NCI-H146 treated with DMSO at 0.1 percent for 48 hours (cell line): Measurements from ENCODE around the gene PKP3.
"Not testable (repeated sequence)": the region's sequence is repeated elsewhere in the genome, so short reads cannot be mapped to it uniquely, and the experiment has no call there.

Experiments used
- DNase-seq: peaks from one replicate; lab custom pipeline; 2025; ENCODE audit not compliant: unreplicated experiment; lab: John Stamatoyannopoulos, UW

PKP3 gene

DNA sequence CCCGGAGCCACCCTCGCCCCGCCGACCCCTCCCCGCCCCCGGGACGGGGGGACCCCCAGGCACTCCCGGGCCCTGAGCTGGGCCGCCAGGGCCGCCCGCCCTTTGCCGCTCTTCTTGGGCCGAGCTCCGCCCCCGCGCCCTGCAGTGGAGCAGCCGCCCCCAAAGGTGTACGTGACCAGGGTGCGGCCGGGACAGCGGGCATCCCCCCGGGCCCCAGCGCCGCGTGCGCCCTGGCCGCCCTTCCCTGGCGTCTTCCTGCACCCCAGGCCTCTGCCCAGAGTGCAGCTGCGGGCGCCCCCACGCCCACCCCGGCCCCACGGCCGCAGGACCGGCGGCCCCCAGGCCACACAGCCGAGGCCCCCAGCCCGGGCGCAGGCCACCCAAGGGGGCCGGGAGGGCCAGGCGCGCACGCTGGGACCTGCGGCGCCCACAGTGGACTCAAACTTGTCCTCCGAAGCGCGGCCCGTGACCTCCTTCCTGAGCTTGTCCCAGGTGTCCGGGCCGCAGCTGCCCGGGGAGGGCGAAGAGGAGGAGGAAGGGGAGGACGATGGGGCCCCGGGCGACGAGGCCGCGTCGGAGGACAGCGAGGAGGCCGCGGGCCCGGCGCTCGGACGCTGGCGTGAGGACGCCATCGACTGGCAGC is 17.4 kb upstream of the PKP3 start:
- DNase-seq, result no peak

DNA sequence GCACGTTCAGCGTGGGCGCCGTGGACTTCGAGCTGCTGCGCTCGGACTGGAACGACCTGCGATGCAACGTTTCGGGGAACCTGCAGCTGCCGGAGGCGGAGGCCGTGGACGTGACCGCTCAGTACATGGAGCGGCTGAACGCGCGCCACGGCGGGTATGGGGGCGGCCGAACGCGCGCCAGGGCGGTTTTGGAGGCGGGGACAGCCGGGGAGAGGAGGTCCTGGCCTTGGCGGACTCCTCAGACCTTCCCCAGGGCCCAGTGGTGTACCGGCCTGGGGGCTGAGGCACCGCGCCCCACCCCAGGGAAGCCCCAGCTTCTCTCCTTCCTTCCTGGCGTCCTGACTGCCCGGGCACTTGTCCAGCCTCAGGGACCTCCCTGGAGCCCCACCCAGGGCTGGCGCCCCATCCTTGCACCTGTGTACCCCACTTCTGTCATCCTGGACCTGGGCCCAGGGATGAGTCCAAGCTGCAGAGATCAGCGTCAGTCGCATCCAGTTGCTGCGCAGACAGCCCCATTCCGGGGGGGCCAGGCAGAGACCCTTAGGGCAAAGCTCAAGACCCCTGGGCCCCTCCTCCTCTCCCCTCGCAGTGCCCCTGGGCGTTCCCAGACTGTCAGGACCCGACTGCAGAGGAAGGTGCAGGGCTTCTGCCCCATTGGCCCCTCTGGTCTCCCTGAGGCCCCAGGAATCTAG is 16.7 kb upstream of the PKP3 start:
- no peak for DNase-seq

DNA sequence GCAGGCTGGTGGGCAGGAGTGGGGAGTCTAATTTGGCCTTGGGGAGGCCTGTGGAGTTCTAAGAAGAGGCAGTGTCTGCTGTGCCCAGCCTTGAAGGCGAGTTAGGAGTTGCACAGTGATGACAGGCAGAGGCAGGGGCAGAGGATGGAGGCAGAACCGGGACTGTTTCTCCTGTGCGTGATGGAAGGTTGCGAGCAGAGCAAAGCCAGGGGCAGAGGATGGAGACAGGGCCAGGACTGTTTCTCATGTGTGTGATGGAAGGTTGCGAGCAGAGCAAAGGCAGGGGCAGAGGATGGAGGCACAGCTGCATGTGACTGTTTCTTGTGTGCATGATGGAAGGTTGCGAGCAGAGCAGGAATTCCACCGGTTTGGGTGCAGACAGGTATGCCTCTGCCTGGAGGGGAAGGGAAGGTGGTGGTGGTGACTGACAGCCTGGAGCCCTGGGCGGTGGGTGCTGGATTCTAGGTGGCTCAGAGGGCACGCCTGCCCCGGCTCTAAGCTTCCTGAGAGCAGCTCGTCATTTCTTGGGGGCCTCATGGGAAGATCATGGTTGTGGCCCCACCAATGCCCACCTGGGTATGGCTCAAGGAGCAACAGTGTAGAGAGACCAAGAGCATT is 16.0 kb upstream of the PKP3 start:
- DNase-seq, result no peak

DNA sequence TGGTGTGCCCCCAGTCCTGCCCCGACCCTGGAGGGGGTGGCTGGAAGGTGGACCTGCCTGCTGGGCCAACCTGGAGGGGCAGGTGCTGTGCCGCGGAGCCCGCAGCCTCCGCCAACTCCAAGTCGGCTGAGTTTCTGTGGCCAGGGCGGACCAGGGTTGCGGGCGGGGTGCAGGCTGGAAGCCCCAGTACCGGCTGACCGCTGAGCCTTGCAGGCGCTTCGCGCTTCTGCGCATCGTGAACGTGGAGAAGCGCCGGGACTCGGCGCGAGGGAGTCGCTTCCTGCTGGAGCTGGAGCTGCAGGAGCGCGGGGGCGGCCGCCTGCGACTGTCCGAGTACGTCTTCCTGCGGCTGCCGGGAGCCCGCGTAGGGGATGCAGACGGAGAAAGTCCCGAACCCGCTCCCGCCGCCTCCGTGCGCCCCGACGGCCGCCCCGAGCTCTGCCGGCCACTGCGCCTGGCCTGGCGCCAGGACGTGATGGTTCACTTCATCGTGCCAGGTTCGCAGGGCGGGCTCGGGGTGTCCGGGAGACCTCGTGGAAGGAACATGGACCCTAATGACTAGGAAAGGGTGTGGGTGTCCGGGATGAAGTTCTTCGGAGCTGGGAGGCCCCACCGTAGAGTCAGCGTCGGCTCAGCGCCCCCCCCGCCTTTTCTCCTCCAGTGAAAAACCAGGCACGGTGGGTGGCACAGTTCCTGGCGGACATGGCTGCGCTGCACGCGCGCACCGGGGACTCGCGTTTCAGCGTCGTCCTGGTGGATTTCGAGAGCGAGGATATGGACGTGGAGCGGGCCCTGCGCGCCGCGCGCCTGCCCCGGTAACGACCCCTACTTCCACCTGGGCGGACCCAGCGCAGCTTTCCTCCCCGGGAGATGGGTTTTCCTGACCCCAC is 14.6 kb upstream of the PKP3 start:
- DNase-seq, result no peak

DNA sequence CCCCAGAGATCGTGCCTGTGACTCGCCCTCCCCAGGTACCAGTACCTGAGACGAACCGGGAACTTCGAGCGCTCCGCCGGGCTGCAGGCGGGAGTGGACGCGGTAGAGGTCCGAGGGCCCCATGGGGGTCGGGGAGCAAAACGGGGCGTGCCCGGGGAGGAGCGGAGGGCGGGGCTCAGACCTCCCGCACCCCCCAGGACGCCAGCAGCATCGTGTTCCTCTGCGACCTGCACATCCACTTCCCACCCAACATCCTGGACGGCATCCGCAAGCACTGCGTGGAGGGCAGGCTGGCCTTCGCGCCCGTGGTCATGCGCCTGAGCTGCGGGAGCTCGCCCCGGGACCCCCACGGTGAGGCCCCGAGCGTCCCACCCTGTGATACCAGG is 13.9 kb upstream of the PKP3 start:
- no peak for DNase-seq

DNA sequence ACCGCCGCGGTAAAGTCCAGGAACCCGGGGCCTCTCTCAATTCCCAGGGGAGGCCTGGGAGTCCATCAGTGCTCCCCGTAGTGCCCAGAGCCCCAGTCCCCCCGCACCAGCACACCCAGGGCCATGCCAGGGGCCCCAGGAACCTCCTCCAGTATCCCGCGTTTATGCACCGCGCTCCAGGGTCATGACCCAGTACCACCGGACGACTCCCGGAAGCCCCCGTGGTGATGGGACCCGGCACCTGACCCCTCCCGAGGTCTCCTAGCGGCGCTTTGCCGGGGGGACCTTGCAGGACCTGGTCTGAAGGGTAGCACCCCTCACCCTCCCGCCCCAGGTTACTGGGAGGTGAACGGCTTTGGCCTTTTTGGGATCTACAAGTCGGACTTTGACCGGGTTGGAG is 13.5 kb upstream of the PKP3 start:
- no peak for DNase-seq

DNA sequence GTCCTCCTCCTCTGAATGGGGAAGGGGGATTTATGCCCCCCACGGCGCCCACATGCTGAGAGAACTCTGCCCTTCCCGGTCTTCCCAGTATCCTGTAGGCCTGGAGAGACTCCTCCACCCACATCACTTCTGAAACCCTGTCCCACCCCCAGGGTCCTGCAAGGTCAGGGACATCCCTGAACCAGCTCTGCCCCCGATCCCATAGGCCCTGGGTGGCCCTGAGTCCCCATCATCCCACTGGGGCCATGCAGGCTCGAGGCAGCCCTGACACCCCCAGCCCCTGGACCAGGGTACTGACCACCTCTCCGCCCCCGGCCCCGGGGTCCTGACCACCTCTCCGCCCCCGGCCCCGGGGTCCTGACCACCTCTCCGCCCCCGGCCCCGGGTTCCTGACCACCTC is 13.0 kb upstream of the PKP3 start:
- DNase-seq, result no peak

DNA sequence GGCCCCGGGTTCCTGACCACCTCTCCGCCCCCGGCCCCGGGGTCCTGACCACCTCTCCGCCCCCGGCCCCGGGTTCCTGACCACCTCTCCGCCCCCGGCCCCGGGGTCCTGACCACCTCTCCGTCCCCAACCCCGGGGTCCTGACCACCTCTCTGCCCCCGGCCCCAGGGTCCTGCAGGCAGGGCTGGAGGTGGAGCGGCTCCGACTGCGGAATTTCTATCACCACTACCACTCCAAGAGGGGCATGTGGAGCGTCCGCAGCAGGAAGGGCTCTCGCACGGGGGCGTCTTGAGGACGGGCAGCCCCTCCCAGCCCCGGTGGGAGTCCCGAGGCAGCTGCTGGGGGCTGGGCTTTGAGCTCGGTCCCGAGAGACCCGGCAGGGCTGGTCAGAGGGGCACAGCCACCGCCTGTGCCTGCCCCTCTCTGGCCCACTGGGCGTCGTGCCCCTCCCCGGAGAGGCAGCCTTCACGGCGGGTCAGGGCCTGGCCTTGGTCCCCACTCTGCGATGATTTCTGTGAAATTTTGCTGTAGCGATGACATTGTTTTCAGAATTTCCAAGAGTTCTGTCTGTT is 12.4 kb upstream of the PKP3 start:
- no peak for DNase-seq

DNA sequence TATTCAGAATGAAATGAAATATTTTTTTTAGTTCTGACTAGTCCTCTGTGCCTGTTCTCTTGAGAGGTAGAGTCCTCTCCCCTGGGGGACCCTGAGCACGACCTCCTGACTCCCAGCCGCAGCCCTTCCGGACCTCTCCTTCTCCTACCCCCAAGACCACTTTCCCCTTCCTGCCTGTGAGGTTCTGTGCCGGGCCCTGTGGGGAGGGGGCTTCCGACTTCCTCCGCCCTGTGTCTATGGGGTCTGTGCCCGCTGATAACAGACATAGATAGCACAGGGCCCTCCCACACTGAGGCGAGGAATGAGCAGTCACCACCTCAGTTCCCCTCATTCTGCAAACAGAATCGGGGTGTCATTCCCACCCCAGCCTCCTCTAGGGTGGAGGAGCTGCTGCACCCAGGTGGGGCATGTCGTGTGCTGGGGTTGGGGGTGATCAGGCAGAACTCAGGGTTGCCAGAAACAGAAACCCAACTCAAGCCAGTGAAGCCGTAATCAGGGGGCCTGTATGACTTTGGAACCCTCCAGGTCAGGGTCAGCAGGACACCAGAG is 11.9 kb upstream of the PKP3 start:
- no peak for DNase-seq

DNA sequence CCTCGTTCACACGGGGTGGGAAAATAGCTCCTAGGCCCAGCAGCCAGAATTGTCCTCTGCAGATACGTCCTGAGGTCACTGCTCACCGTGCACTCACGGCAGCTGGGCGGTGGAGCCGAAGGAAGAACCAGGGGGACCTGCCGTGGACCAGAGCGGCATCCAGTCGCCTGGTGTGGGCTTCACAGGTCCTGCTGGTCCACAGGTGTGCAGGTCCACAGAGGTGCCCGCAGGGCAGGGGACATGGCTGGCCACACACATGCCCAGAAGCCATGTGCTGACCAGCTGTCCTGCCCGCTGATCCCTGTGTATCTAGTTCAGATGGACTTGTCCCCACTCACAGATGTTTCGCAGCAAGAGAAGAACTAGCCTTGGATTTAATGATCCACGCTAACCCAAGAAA is 10.6 kb upstream of the PKP3 start:
- no peak for DNase-seq

DNA sequence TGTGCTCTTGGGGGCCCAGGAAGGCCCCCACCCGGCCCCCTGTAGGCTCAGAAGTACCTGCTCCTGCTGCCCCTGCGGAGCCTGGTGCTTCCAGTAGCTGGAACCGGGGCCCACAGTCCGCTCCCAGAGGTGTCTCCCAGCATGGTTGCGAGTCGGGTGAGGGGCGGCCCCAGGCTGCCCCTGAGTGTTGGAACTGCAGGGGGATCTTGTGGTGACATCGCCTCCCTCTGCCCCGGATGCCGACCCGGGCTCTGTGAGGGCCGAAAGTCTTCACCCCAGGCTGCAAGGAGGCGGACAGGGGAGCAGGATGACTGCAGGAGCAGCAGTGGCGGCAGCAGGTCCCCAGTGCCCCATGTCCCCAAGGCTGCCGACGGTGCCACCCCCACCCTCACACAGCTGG is 9.5 kb upstream of the PKP3 start:
- DNase-seq, result no peak

DNA sequence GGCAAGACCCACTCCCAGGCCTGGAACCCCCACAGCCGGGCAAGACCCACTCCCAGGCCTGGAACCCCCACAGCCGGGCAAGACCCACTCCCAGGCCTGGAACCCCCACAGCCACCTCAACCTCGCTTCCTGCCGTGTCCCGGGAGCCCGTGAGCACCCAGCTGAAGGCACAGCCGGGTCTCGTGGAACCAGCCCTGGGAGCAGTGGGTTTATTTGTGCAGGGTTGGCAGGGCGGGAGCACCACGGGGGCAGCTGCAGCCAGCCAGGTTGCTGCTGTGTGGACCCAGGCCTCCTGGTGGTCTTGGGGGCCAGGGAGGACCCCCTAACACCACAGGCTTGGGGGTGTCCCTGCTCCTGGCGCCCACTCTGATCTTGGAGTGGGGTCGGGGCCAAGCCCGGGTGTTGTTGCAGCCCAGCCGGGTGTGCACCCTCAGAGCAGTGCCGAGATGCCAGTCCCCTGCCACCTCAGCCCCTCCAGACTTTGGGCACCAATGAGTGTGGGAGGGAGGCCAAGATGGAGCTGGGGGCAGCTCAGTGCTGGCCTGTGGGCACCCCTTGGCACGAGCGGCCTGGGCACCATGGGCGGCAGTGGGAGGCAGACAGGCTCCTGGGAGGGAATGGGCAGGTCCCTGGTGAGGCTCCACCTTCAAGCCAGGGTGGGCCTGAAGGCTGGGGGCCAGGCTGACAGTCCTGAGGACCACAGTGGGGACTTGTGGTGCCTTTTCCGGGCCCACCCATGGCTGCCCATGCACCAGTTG is 8.2 kb upstream of the PKP3 start:
- DNase-seq, result no peak

DNA sequence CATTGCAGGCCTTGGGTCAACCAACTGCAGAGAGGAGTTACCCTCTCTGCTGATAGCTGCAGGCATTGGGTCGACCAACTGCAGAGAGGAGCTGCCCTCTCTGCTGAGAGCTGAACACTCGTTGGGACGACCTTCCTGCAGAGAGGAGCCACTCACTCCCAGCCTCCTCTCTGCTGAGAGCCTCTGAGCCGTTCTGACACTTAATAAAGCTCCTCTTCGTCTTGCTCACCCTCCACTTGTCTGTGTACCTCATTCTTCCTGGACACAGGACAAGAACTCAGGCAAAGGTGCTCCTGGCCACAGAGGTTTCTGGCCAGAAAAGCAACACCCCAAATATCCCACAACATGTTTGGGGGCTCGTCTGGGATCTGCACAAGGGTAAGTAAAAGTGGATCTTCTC is 7.5 kb upstream of the PKP3 start:
- DNase-seq, result no peak

DNA sequence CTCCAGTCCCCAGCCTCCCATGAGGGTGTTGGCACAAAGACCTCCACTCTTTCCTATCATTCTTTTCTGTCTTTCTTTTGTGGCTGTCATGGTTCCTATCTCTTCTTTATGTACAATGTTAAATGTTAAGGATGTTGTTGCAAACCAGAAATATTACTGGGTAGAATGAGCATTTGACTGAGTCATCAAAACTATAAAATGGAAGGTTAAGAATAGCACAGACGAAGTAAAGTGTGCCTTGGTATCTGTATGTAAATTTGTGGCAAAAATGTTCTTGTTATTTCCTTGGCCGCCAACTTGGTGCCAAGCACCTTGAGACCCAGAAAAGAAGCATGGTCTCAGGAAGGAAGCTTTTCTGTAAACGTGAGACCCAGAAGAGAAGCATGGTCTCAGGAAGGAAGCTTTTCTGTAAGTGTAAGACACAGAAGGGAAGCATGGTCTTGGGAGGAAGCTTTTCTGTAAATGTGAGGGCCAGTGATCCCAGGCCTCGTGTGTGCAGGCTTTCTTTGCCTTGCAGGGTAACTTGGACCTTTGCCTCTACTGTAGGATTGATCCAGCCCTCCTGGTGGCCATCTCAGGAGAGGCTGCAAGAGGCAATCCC is 6.7 kb upstream of the PKP3 start:
- DNase-seq, result no peak

DNA sequence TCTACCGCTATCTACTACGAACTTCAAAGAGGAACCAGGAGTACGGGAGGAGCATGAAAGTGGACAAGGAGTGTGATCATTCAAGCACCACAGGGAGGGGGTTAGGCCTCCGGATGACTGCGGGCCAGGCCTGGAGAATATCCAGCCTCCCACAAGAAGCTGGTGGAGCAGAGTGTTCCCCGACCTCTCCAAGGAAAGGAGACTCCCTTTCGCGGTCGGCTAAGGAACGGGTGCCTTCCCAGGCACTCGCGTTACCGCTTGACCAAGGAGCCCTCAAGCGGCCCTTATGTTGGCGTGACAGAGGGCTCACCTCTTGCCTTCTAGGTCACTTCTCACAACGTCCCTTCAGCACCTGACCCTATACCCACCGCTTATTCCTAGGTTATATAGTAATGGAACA is 4.6 kb upstream of the PKP3 start:
- DNase-seq, result not testable (repeated sequence)

DNA sequence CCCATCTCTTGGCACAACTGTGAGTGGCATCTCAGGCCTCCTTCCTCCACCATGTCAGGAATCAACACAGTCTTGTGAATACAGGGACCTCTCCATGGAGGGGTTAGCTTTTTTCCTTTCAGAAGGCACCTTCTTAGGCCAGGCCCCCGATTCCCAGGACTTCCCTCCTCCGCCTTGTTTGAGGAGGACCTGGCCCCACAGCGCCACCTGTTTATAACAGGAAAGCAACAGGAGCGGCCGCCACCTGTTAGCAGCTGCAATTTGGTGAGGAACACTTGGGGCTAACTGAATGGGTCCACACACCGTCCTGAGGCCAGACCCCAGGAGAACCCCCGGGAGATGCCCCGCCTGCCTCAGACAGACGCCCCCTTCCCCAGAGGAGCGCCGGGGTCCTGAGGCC is 3.8 kb upstream of the PKP3 start:
- DNase-seq, result peak; percentile 9

DNA sequence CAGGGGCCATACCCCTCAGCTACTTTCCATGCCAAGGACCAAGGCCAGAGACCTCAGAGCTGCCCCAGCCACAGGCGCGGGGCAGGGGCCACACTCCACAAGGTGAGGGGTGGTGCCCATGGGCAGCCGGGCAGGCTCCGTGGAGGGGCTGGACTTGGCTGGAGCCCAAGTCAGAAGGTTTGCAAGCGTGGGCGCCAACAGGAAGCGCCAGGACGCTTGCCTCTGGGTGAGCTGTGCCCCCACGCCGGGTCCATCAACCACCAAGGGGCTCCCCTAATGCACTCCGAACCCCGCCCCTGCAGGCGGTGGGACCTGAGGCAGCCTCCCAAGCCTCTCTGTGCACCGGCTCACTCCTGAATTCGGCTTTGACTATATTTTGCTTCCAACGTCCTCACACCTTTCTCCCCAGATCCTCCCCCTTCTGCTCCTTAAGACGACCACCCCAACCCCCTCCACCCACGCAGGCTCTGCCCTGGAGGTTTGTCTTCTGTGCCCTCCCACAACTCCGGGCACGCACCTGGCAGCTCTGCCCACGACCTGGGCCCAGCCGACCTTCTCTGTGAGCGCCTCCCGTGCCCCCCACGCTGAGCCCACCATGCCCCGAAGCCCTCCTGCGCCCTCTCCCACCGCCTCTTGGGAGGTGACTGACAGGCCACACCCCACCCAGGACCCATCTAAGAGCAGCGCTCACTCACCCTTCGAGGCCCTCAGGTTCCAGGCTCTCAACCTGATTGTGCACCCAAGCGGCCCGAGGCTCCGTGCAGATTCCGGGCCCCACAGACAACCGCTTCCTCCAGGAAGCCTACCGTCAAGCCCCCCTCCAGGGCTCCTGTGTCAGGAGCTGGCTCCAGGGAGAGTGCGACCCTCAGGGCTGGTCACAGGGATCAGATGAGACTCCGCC is 2.6 kb upstream of the PKP3 start:
- no peak for DNase-seq

DNA sequence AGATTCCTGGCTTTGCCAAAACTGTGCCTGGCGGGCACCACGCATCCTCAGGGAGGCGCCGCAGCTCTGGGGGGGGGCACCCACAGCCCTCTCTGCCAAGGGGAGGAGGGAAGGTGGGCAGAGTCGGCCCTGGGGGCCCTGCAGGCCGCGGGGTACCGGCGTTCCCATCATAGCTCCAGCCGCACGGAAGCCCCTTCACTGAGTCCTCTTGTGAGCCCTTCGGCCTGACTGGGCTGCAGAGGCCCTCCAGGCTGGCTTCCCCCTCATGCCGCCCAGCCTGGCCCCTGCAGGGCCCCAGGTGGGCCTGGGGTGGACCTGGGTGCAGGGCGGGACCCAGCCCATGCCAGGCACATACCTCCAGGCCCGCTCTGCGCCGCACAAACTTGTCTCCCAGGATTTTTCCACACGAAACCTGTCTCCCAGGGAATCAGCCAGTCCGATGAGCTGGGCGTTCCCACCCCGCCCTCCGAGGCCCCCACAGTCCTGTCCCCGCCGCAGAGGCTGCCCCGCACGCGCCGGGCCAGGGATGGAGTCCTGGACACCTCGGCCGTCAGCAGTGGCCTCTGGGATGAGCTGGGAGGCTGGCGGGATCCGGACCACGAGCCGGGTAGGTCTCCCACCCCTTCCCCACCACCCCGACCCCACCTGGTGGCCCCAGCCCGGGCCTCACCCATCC is 1.8 kb upstream of the PKP3 start:
- DNase-seq, result no peak
